Measurements from ENCODE around the gene SLC22A12.

The SLC22A12 gene

DNA sequence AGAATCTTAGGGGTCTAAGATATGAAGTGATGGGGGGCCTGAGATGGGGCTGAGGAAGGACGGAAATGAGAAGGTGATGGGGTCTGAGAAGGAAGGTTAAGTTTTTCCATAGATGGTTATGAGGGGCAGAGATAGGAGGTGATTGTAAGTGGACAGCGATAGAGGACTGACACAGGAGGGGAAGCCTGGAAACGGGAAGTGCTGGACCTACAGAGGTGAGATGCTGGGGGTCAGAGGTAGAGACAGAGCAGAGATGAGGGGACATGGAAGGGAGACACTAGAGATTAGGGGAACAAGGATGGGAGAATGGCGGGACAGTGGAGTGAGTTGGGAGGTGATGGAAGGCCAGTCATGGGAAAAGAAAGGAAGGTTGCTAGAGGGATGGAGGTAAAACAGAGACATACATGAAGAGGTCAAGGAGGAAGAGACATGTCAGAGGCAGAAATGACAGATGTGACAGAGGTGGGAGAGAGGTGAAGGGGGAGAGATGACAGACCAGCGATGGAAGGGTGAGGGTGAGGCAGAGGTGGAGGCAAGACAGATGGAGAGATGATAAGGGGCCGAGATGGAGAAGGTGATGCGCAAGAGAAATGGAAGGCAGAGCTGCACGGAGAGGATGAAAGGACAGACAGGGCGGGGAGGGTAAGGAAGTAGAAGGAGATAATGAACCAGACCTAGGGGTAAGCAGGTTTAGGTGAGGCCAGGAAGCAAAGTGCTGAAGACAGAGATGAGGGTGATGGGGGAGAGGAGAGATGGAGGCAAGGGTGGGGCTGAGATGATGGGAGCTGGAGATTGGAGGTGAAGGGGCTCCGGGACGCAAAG lies 50.8 kb downstream of the SLC22A12 start:
- H3K9me3 ChIP-seq (ENCODE audit: insufficient read depth, low read length): no peaks in the 10 kb centered on the region
- no peaks in the 10 kb centered on the region for H3K36me3 ChIP-seq (ENCODE audit: low read length)
- H3K27ac ChIP-seq (ENCODE audit: low read depth, low read length): no peak overlapping the region
- H3F3A ChIP-seq (ENCODE audit: insufficient read depth): no peaks in the 10 kb centered on the region
- no peaks in the 10 kb centered on the region; the same call in 1 of the 2 replicates for H4K20me1 ChIP-seq (ENCODE audit: low read depth, low read length)
- TF ChIP-seq EZH2phosphoT487 (conservative IDR thresholded peaks at IDR 0.05; ENCODE audit: low read length) (no peak), CTCF (IDR thresholded peaks at IDR 0.05; ENCODE audit: insufficient read depth, low read length, poor library complexity, severe bottlenecking) (no peak)
- no peak overlapping the region for H2AFZ ChIP-seq (ENCODE audit: low read depth, low read length, severe bottlenecking)
- no peaks in the 10 kb centered on the region for H3K9me2 ChIP-seq (replicated peaks; ENCODE audit: insufficient read depth, low read length)
- H3K9ac ChIP-seq (ENCODE audit: low read length): no peak overlapping the region
- H3K27me3 ChIP-seq (ENCODE audit: low read length): no peaks in the 10 kb centered on the region
- no peak overlapping the region for H3K4me3 ChIP-seq (ENCODE audit: insufficient read depth, low read length, poor library complexity, severe bottlenecking)
- H3K79me2 ChIP-seq (ENCODE audit: insufficient read depth, low read length): no peaks in the 10 kb centered on the region
- H3K4me2 ChIP-seq (ENCODE audit: low read depth, low read length, poor library complexity, severe bottlenecking): no peak overlapping the region

DNA sequence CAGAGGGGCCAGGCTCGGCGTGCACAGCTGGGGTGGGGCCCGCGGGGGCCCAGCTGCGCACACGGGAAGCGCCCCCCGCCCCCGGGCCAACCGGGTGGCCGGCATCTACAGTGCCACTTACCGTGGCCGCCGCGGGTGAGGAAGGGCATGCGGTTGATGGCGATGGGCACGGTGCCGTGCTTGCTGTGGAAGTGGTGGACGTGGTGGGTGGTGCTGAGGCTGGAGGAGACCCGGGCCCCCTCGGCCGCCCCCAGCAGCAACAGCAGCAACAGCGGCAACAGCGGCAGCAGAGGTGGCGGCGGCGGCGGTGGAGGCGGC lies 51.4 kb downstream of the SLC22A12 start:
- H3K27me3 ChIP-seq (ENCODE audit: low read length): no peaks in the 10 kb centered on the region
- H3K9me3 ChIP-seq (ENCODE audit: insufficient read depth, low read length): no peaks in the 10 kb centered on the region
- H3K9ac ChIP-seq (ENCODE audit: low read length): no peak overlapping the region
- H3F3A ChIP-seq (ENCODE audit: insufficient read depth): no peaks in the 10 kb centered on the region
- no peak for TF ChIP-seq EZH2phosphoT487 (conservative IDR thresholded peaks at IDR 0.05; ENCODE audit: low read length)
- TF ChIP-seq CTCF (IDR thresholded peaks at IDR 0.05; ENCODE audit: insufficient read depth, low read length, poor library complexity, severe bottlenecking): no peak
- H4K20me1 ChIP-seq (ENCODE audit: low read depth, low read length): no peaks in the 10 kb centered on the region; the same call in 1 of the 2 replicates
- H3K79me2 ChIP-seq (ENCODE audit: insufficient read depth, low read length): no peaks in the 10 kb centered on the region
- H3K4me2 ChIP-seq (ENCODE audit: low read depth, low read length, poor library complexity, severe bottlenecking): no peak overlapping the region
- no peak overlapping the region for H3K27ac ChIP-seq (ENCODE audit: low read depth, low read length)
- no peak overlapping the region for H2AFZ ChIP-seq (ENCODE audit: low read depth, low read length, severe bottlenecking)
- H3K36me3 ChIP-seq (ENCODE audit: low read length): no peaks in the 10 kb centered on the region
- no peak overlapping the region for H3K4me3 ChIP-seq (ENCODE audit: insufficient read depth, low read length, poor library complexity, severe bottlenecking)
- no peaks in the 10 kb centered on the region for H3K9me2 ChIP-seq (replicated peaks; ENCODE audit: insufficient read depth, low read length)

- Histone ChIP-seq H3K27ac (ENCODE audit: low read depth, low read length) (no peak overlapping the region), H3K4me3 (ENCODE audit: insufficient read depth, low read length, poor library complexity, severe bottlenecking) (no peak overlapping the region), H4K20me1 (ENCODE audit: low read depth, low read length) (no peaks in the 10 kb centered on the region; the same call in 1 of the 2 replicates), H3K4me2 (ENCODE audit: low read depth, low read length, poor library complexity, severe bottlenecking) (no peak overlapping the region), H3F3A (ENCODE audit: insufficient read depth) (no peaks in the 10 kb centered on the region), H3K27me3 (ENCODE audit: low read length) (no peaks in the 10 kb centered on the region), H3K9me3 (ENCODE audit: insufficient read depth, low read length) (no peaks in the 10 kb centered on the region), H2AFZ (ENCODE audit: low read depth, low read length, severe bottlenecking) (no peak overlapping the region), H3K9ac (ENCODE audit: low read length) (no peak overlapping the region), H3K79me2 (ENCODE audit: insufficient read depth, low read length) (no peaks in the 10 kb centered on the region), H3K36me3 (ENCODE audit: low read length) (no peaks in the 10 kb centered on the region), H3K9me2 (replicated peaks; ENCODE audit: insufficient read depth, low read length) (no peaks in the 10 kb centered on the region)
- TF ChIP-seq CTCF (IDR thresholded peaks at IDR 0.05; ENCODE audit: insufficient read depth, low read length, poor library complexity, severe bottlenecking): no peak
Measured at GRCh38 chr11:64642871-64643255, 51.8 kb downstream of the SLC22A12 start.

All from SU-DHL-6 (cell line).